Glutamatergic neuron (in vitro differentiated cells): ENCODE data around the gene ALDH5A1. TPM values are rescaled to one million over a fixed set of nuclear protein-coding genes. Genes with fewer than 3 reads are reported as not detected.

Source experiments
- DNase-seq: peaks from one replicate; pipeline ENCODE4 v3.0.0; 2022
- H3K27ac Mint-ChIP-seq: one replicate; pipeline ENCODE4 v1.8.0; 2020; ENCODE audit warnings: mild to moderate bottlenecking, mixed read lengths, inconsistent platforms; ENCODE audit not compliant: unreplicated experiment
- H3K27me3 Mint-ChIP-seq: one replicate; pipeline ENCODE4 v1.8.0; 2020; ENCODE audit warnings: mild to moderate bottlenecking, moderate library complexity, mixed read lengths, inconsistent platforms; ENCODE audit not compliant: unreplicated experiment
- H3K36me3 Mint-ChIP-seq: one replicate; pipeline ENCODE4 v1.8.0; 2020; ENCODE audit warnings: mild to moderate bottlenecking, mixed read lengths, inconsistent platforms; ENCODE audit not compliant: unreplicated experiment
- H3K4me1 Mint-ChIP-seq: one replicate; pipeline ENCODE4 v1.8.0; 2020; ENCODE audit warnings: mild to moderate bottlenecking, low read depth, mixed read lengths, inconsistent platforms; ENCODE audit not compliant: unreplicated experiment
- H3K4me3 Mint-ChIP-seq: one replicate; pipeline ENCODE4 v1.8.0; 2020; ENCODE audit warnings: mild to moderate bottlenecking, mixed read lengths, inconsistent platforms; ENCODE audit not compliant: unreplicated experiment
- H3K9me3 Mint-ChIP-seq: one replicate; pipeline ENCODE4 v1.8.0; 2020; ENCODE audit warnings: mild to moderate bottlenecking, moderate library complexity, mixed read lengths, inconsistent platforms; ENCODE audit not compliant: unreplicated experiment
- CTCF ChIP-seq: fragments of 200-600 bp; sonication (generic); IDR thresholded peaks from one replicate; pipeline ENCODE4 v1.5.0; 2021; ENCODE audit not compliant: partially characterized antibody, unreplicated experiment
- total RNA-seq: library from RNA; stranded (reverse); fragmentation: NEBNext Ultra II Directional; extraction: Animal tissue kit (Norgen Biotek cat#: 25700); gene quantifications from one replicate; pipeline ENCODE4 v1.2.1, GENCODE V29; 2021; ENCODE audit not compliant: unreplicated experiment

Gene ALDH5A1
- total RNA-seq, 1 donor from 2014 or later: 1.2 TPM

GRCh38 chr6:24534329-24534728 is 39.6 kb downstream of the ALDH5A1 start:
- Mint-ChIP-seq H3K36me3 (no peaks in the 10 kb centered on the region), H3K27ac (no peak overlapping the region), H3K27me3 (peaks cover 2% of the 10 kb centered on the region), H3K9me3 (no peaks in the 10 kb centered on the region), H3K4me3 (no peak overlapping the region), H3K4me1 (no peaks in the 10 kb centered on the region)
- no peak for TF ChIP-seq CTCF
- DNase-seq: no peak

DNA sequence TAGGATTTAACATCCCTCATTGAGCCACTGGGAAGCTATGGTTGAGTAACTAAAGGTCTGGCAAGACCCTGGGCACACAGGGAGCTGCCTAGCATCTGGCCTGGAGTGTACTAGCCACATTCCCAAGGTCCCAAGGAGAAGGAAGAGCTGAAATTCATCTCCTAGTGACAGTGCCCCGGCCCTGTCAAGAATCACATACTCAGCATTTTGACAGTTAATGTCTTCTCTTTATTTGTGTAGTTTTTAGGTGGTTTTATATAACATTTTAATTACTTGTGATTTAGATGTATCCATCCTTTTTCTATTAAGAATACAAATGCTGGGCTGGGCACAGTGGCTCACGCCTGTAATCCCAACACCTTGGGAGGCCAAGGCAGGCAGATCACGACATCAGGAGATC is 40.4 kb downstream of the ALDH5A1 start:
- Mint-ChIP-seq H3K9me3 (no peaks in the 10 kb centered on the region), H3K36me3 (no peaks in the 10 kb centered on the region), H3K4me3 (no peak overlapping the region), H3K27me3 (peaks cover 2% of the 10 kb centered on the region), H3K27ac (no peak overlapping the region), H3K4me1 (no peaks in the 10 kb centered on the region)
- TF ChIP-seq CTCF: no peak
- DNase-seq: no peak

- Mint-ChIP-seq H3K9me3 (no peaks in the 10 kb centered on the region), H3K4me1 (no peaks in the 10 kb centered on the region), H3K4me3 (no peak overlapping the region), H3K27me3 (peaks cover 2% of the 10 kb centered on the region), H3K36me3 (no peaks in the 10 kb centered on the region), H3K27ac (no peak overlapping the region)
- no peak for TF ChIP-seq CTCF
- DNase-seq: no peak
These were observed 41.7 kb downstream of the ALDH5A1 start for GRCh38 chr6:24536466-24536865.

GRCh38 chr6:24537082-24537699 is 42.4 kb downstream of the ALDH5A1 start:
- Mint-ChIP-seq H3K9me3 (no peaks in the 10 kb centered on the region), H3K4me1 (no peaks in the 10 kb centered on the region), H3K27me3 (peaks cover 2% of the 10 kb centered on the region), H3K27ac (no peak overlapping the region), H3K4me3 (no peak overlapping the region), H3K36me3 (no peaks in the 10 kb centered on the region)
- no peak for TF ChIP-seq CTCF
- DNase-seq: no peak

GRCh38 chr6:24537771-24538385 is 43.1 kb downstream of the ALDH5A1 start:
- H3K27ac Mint-ChIP-seq: no peak overlapping the region
- no peaks in the 10 kb centered on the region for H3K36me3 Mint-ChIP-seq
- H3K4me1 Mint-ChIP-seq: no peaks in the 10 kb centered on the region

More at GRCh38 chr6:24537771-24538385, 43.1 kb downstream of the ALDH5A1 start:
- no peak overlapping the region for H3K4me3 Mint-ChIP-seq
- DNase-seq: no peak
- H3K9me3 Mint-ChIP-seq: no peaks in the 10 kb centered on the region
- TF ChIP-seq CTCF: no peak
- peaks cover 2% of the 10 kb centered on the region for H3K27me3 Mint-ChIP-seq
